HEK293T (cell line): ENCODE measurements around the gene NLGN4Y.

ENCODE experiments used
- CTCF ChIA-PET: fragments of 350-600 bp; formaldehyde crosslinking; extraction: SDS; loops from one replicate; lab custom pipeline; 2021; ENCODE audit warnings: antibody characterized with exemption, inconsistent platforms; lab: Yijun Ruan, JAX
- POLR2A ChIA-PET: fragments of 350-600 bp; formaldehyde crosslinking; extraction: SDS; loops from one replicate; lab custom pipeline; 2020; ENCODE audit warnings: antibody characterized with exemption, inconsistent platforms; lab: Yijun Ruan, JAX
- DNase-seq: peaks from one replicate; pipeline ENCODE4 v3.0.0; 2012; ENCODE audit warnings: mixed read lengths; ENCODE audit errors: extremely low spot score
- ARNT ChIP-seq: fragments of 450-650 bp; IDR thresholded peaks from 2 replicates; pipeline ENCODE4 v1.6.1; 2017; ENCODE audit warnings: mild to moderate bottlenecking
- BHLHE40 ChIP-seq: fragments of 450-650 bp; IDR thresholded peaks from 2 replicates; pipeline ENCODE4 v1.6.1; 2016; ENCODE audit warnings: mild to moderate bottlenecking, moderate library complexity, borderline replicate concordance
- CTBP1 ChIP-seq: fragments of 450-650 bp; IDR thresholded peaks from 2 replicates; pipeline ENCODE4 v1.6.1; 2016; ENCODE audit warnings: borderline replicate concordance
- ELF4 ChIP-seq: fragments of 450-650 bp; IDR thresholded peaks from 2 replicates; pipeline ENCODE4 v1.6.1; 2017; ENCODE audit warnings: antibody characterized with exemption
- FOXA1 ChIP-seq: fragments of 450-650 bp; IDR thresholded peaks from 2 replicates; pipeline ENCODE4 v1.6.1; 2016; ENCODE audit warnings: mild to moderate bottlenecking
- FOXK2 ChIP-seq: fragments of 450-650 bp; IDR thresholded peaks from 2 replicates; pipeline ENCODE4 v1.6.1; 2016; ENCODE audit warnings: mild to moderate bottlenecking
- FOXM1 ChIP-seq: fragments of 450-650 bp; IDR thresholded peaks from 2 replicates; pipeline ENCODE4 v1.6.1; 2017; ENCODE audit warnings: mild to moderate bottlenecking, borderline replicate concordance
- HDGF ChIP-seq: fragments of 450-650 bp; IDR thresholded peaks from 2 replicates; pipeline ENCODE4 v1.6.1; 2017; ENCODE audit warnings: antibody characterized with exemption, borderline replicate concordance
- L3MBTL2 ChIP-seq: fragments of 450-650 bp; conservative IDR thresholded peaks from 2 replicates; pipeline ENCODE4 v1.6.1; 2016; ENCODE audit warnings: mild to moderate bottlenecking
- LEF1 ChIP-seq: fragments of 450-650 bp; IDR thresholded peaks from 2 replicates; pipeline ENCODE4 v1.6.1; 2017; ENCODE audit warnings: mild to moderate bottlenecking, borderline replicate concordance
- NFRKB ChIP-seq: fragments of 450-650 bp; IDR thresholded peaks from 2 replicates; pipeline ENCODE4 v1.6.1; 2016; ENCODE audit warnings: mild to moderate bottlenecking, moderate library complexity
- SP1 ChIP-seq: fragments of 450-650 bp; IDR thresholded peaks from 2 replicates; pipeline ENCODE4 v1.6.1; 2017
- SUZ12 ChIP-seq: fragments of 450-650 bp; IDR thresholded peaks from 2 replicates; pipeline ENCODE4 v1.6.1; 2016; ENCODE audit warnings: mild to moderate bottlenecking
- TARDBP ChIP-seq: fragments of 450-650 bp; IDR thresholded peaks from 2 replicates; pipeline ENCODE4 v1.6.1; 2016
- ZNF384 ChIP-seq: fragments of 450-650 bp; IDR thresholded peaks from 2 replicates; pipeline ENCODE4 v1.6.1; 2016
- TF ChIP-seq, protein P1 (sequence below): fragments of 450-650 bp; IDR thresholded peaks from 2 replicates; pipeline ENCODE4 v1.6.1; 2016

NLGN4Y gene

DNA sequence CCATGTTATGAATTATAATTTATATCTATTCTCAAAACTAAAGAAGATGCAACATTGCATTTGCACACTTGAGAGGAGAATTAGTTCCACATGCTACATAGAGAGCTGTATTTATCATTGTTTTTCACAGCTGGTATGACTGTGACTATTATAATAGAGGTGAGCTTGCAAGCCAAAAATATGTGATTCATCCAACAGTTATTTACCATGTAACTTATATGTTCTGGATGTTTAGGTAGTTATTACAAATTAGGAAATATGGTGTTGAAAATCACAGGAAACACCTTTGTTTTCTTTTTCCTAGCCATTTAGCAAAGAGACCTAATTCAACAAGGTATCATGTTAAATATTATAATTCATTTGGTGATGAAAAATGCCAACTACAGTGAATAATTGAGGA, 183.8 kb downstream of the NLGN4Y start:
- ChIA-PET POLR2A (no interaction called here), CTCF (no interaction called here)
- no peak for DNase-seq
- TF ChIP-seq BHLHE40, result no peak
- no peak for TF ChIP-seq FOXA1
- no peak for TF ChIP-seq LEF1
- TF ChIP-seq, protein P1, sequence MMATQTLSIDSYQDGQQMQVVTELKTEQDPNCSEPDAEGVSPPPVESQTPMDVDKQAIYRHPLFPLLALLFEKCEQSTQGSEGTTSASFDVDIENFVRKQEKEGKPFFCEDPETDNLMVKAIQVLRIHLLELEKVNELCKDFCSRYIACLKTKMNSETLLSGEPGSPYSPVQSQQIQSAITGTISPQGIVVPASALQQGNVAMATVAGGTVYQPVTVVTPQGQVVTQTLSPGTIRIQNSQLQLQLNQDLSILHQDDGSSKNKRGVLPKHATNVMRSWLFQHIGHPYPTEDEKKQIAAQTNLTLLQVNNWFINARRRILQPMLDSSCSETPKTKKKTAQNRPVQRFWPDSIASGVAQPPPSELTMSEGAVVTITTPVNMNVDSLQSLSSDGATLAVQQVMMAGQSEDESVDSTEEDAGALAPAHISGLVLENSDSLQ, result no peak
- TF ChIP-seq FOXM1, result no peak
- no peak for TF ChIP-seq ZNF384
- no peak for TF ChIP-seq NFRKB
- TF ChIP-seq CTBP1, result no peak

DNA sequence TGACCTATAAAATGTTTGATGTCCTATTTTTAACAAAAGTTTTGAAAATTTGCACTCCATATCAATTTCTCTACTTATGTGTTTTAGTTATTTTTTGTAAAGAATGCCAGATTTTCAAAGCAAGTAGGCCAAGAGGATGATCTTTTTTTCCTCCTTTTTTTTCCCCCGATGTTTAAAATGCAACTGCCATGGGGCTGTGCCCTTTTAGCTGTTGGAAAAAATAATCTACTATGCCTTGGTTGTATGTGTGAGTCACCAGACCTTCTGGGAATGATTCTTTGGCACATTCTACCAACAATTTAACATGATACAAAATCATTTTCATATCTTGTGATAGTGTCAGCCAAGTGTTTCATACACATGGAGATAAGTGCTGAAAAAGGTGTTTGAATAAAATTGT, 217.3 kb downstream of the NLGN4Y start:
- ChIA-PET POLR2A (no interaction called here), CTCF (no interaction called here)
- TF ChIP-seq CTBP1, result no peak
- TF ChIP-seq SUZ12, result no peak
- no peak for TF ChIP-seq FOXK2
- no peak for TF ChIP-seq NFRKB
- TF ChIP-seq HDGF, result no peak
- TF ChIP-seq FOXA1, result no peak
- no peak for TF ChIP-seq LEF1
- no peak for TF ChIP-seq TARDBP
- no peak for TF ChIP-seq ZNF384
- no peak for TF ChIP-seq BHLHE40
- TF ChIP-seq ARNT, result no peak
- TF ChIP-seq FOXM1, result no peak
- no peak for TF ChIP-seq ELF4
- TF ChIP-seq, protein P1, result no peak
- TF ChIP-seq L3MBTL2, result no peak
- TF ChIP-seq SP1, result no peak
- DNase-seq, result no peak

DNA sequence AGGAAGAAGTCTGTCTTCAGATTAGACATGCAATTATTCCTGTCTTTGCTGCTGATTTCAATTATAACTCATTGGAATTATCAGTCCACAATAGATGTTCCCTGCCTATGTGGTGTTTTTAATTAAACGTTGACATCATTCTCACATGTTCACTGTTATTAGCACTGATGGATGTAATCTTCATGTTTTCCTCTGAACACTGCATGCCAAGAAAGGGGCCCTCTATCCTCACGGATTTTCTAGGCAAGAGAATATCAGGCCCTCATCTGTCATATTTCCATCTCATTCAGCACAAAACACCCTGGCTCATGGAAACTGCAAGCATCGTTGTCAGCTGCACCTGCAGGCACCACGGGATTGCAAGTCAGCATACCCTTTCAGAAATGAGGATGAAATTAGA, 224.0 kb downstream of the NLGN4Y start:
- DNase-seq, result no peak
- TF ChIP-seq ZNF384 (no peak), TARDBP (no peak), HDGF (no peak), ELF4 (no peak), SUZ12 (no peak), FOXA1 (no peak), L3MBTL2 (no peak), LEF1 (no peak), NFRKB (no peak), CTBP1 (no peak), ARNT (no peak), SP1 (no peak)
- TF ChIP-seq, protein P1, result no peak
- POLR2A ChIA-PET, result no interaction called here
- CTCF ChIA-PET, result no interaction called here

DNA sequence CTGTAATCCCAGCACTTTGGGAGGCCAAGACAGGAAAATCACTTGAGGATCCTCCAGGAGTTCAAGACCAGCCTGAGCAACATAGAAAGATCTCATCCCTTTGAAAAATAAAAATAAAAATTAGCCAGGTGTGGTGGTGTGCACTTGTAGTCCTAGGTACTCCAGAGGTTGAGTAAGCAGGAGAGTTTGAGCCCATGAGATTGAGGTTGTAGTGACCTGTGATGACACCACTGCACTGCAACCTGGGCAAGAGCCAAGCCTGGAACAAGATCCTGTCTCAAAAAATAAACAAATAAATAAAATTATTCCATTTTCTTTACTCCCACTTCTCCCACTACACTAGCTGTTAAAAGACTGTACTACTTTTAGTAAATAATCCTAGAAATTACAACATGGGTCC, 231.2 kb downstream of the NLGN4Y start:
- POLR2A ChIA-PET, result no interaction called here
- CTCF ChIA-PET, result no interaction called here
- no peak for DNase-seq
- TF ChIP-seq L3MBTL2, result no peak

DNA sequence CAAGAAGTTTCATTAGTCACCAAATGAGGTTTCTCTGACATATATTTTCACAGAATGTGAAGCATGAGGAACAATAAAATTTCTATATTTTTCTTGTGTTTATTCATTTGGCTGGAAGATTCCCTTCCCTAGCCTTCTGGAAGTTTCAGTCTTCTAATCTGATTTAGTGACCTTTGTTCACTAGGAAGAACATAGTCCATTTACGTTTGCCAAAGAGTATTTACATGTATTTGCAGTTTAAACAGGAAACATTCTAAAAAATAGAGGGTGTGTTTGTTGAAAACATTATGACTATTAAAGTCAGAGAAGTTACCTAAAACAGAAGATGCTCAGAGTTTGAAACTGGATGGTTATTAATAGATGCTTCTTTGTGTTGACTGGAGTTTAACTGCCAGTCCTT, 238.6 kb downstream of the NLGN4Y start:
- DNase-seq, result no peak
- ChIA-PET CTCF (no interaction called here), POLR2A (no interaction called here)
- TF ChIP-seq SP1 (no peak), BHLHE40 (no peak), FOXK2 (no peak), FOXM1 (no peak), SUZ12 (no peak), TARDBP (no peak), FOXA1 (no peak), ELF4 (no peak), ZNF384 (no peak), CTBP1 (no peak), NFRKB (no peak), HDGF (no peak), ARNT (no peak), LEF1 (no peak), L3MBTL2 (no peak)
- TF ChIP-seq, protein P1, result no peak

- POLR2A ChIA-PET, result no interaction called here
- DNase-seq, result no peak
These were observed 239.3 kb downstream of the NLGN4Y start for GRCh38 chrY:14763600-14763999.

More at GRCh38 chrY:14763600-14763999, 239.3 kb downstream of the NLGN4Y start:
- CTCF ChIA-PET, result no interaction called here
- no peak for TF ChIP-seq SP1
- no peak for TF ChIP-seq ZNF384
- TF ChIP-seq SUZ12, result no peak
- no peak for TF ChIP-seq ELF4
- TF ChIP-seq LEF1, result no peak
- no peak for TF ChIP-seq FOXM1
- no peak for TF ChIP-seq FOXK2
- TF ChIP-seq HDGF, result no peak
- no peak for TF ChIP-seq L3MBTL2
- TF ChIP-seq TARDBP, result no peak
- no peak for TF ChIP-seq ARNT
- TF ChIP-seq NFRKB, result no peak
- no peak for TF ChIP-seq CTBP1
- TF ChIP-seq, protein P1, result no peak
- no peak for TF ChIP-seq FOXA1
- no peak for TF ChIP-seq BHLHE40
